Left forelimb (tissue), 1 donor: Measurements from ENCODE around the gene NCOA5.

Source experiments
- DNase-seq: peaks from one replicate; pipeline ENCODE4 v3.0.0-alpha.2; 2018; ENCODE audit warnings: low spot score

Gene NCOA5

DNA sequence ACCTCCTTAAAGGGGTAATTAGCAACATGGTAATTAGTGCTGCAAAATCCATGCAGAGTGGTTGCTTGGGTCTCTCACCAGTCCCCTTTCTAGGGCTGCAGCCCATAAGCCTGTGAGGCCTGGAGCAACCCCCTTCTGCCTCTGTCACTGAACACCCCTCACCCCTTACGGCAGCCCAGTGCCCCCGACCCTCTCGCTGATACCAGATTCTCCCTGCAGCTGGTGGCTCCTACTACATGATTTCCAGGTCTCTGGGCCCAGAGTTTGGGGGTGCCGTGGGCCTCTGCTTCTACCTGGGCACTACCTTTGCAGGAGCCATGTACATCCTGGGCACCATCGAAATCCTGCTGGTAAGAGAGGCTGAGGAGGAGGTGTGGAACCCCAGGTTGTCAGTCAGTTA lies 52.7 kb downstream of the NCOA5 start:
- DNase-seq: no peak

DNA sequence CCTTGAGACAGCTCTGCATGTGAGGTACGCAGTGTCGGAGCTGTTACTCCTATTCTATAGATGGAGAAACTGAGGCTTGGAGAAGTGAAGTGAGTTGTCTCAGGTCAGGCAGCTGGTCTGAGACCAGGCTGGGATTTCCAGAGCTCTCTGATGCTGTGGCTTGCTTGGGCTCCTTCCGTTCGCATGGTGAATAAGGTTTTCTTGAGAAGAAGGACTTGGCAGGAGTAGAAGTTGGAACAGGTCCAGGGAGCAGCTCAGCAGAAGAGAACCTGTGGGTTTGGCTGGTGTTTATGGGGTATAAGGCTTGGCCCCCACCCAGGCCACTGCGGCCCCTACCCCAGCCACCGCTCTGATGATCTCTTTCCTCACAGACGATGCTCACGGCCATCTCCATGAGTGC lies 53.4 kb downstream of the NCOA5 start:
- no peak for DNase-seq

- no peak for DNase-seq
These were observed 54.0 kb downstream of the NCOA5 start for GRCh38 chr20:46035713-46036112.

GRCh38 chr20:46035253-46035652 lies 54.5 kb downstream of the NCOA5 start:
- DNase-seq: no peak

- no peak for DNase-seq
These were observed 55.7 kb downstream of the NCOA5 start for GRCh38 chr20:46034039-46034438.

DNA sequence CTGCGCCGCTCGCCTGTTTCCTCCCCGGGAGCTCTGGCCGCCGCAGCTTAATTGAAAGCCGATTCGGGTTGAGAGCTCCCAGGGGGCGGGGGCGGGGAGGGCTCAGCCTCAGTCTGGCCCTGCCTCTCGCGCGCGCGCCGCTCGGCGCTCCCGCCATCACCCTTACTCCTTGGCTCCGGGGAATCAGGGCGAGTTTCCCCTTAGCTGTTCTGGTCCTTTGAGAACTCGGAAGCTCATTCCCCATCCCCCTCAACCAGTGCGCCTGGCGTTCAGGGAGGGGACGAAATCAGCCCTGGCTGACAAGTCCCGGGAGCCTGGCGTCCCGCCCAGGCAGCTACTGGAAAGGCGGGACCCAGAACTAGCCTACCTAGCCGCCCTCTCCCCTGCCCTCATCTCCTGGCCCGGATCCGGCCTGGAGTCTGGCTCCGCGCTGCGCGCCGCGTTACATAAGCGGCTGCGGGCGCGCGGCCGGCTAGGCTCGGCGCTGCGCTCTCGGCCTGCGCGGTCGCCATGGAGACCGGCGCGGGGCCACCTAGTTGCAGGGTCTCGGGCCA lies 58.0 kb downstream of the NCOA5 start:
- no peak for DNase-seq

DNA sequence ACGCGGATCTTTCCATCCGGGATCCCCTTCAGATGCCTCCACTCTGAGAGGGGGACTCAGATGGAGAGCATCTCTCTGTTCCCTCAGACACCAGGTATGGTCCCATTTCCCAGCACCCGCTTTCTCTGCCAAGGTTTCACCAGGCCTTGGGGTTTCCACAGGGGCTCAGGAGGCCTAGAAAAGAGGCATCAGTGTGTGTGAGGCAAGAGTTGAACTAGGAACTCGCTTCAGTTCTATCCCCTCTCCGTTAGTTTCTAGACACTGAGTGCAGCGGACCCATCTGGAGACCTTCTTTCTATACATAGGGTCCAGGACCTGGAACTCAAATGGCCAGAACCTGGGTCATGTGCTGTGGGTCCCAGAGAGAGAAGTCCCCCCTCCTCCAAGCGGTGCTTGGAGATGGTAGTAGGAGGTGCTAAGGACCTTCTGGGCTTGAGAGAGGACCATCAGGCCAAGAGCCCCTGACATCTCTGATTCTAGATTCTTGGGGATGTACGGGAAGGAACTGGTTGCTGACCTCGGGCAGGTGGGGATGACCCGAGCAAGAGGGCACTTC lies 58.7 kb downstream of the NCOA5 start:
- DNase-seq: no peak

DNA sequence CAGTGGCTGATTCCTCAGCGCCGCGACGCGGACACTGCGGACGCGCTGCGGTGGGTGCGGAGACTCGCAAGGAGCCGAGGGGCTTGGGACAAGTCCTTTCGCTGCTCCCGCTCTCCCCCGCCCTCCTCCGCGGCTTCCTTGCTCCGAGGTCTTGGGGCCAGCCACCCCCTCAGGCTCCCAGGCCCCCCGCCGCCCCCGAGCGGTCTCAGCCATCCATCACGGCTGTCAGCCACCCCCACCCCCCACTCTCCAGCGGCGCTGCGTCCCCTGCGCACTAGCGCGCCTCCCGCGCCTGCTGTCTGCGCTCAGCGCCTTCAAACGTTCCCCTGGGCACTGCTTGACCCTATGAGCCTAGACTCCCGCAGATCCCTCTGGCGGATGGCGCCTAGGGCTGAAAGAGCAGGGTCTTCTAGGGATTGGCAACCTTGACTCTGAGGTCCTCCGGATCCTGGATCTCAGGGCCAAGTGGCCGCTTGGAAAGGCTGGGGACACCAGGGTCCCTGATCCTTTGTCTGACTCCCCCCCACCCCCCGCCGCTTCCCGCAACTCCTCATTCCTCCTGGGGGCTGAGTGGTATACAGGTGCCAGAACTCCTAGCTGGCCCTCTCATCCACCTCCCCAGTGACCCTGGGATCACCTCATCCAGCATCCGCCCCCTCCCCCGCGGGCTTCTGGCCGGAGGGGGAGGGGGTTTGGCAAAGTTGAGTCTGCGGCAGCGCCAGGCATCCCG lies 59.3 kb downstream of the NCOA5 start:
- DNase-seq: no peak

GRCh38 chr20:46028772-46029371 lies 60.9 kb downstream of the NCOA5 start, which contains the start of gene SLC12A5:
TSS of gene SLC12A5 (plus strand) at chr20:46029215. CDS start at chr20:46029345, 130 bp downstream.
- no peak for DNase-seq

DNA sequence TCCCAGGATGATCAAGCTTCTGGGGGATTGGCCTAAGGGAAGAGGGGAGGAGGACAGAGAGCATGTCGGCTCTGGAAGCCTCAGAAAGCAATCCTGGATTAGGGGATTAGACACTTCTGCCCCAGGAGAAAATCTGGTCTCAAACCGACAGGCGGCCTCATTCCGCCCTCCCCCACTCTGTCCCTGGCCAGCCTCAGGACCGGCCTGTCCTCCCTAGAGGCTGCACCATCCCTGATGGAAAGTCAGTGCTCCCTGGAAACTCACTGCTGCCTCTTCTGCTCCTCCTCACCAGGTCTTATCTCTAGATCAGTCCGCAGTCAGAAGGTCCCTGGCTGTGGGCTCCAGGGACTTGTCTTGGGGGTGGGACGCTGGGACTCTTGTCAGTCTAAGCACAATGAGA lies 61.7 kb downstream of the NCOA5 start:
- no peak for DNase-seq

GRCh38 chr20:46027245-46027853 lies 62.4 kb downstream of the NCOA5 start:
- no peak for DNase-seq

GRCh38 chr20:46025376-46025783 lies 64.4 kb downstream of the NCOA5 start:
- DNase-seq: no peak

DNA sequence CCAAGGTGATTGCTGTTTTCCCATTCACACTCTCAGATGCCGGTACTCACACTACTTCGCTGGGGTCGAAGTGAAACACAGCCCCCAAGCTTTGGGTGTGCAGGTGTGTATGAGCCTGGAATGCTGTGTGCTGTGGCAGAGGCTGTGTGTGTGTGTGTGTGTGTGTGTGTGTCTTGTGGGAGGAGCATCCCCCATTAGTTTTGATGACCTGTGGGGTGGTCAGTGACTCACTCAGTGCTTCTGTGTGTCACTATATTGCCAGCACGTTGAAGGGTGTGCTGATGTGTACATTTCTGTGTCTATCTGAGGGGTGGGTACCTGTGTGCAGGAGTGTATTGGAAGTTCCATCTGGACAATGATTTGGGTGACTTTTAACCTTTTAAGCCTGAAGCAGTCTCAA lies 65.8 kb downstream of the NCOA5 start:
- DNase-seq: no peak

DNA sequence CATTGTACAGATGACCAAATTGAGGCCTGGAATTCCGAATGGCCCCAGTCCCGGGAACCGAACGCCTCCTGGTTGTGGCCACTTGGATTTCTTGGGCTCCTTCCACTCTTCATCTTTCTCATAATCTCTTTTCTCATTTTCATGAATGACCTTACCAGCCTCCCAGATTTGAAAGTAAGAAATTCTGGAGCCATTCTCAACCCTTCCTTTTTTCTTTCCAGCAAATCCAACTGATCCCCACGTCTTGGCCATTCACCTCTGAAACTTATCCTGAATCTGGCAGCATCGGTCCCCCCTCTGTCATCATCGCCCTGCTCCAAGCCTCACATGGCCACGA lies 66.6 kb downstream of the NCOA5 start:
- no peak for DNase-seq

- DNase-seq: no peak
These were observed 67.2 kb downstream of the NCOA5 start for GRCh38 chr20:46022411-46023147.

GRCh38 chr20:46021361-46022359 lies 68.1 kb downstream of the NCOA5 start:
- no peak for DNase-seq

GRCh38 chr20:46020555-46020954 lies 69.2 kb downstream of the NCOA5 start:
- DNase-seq: no peak

DNA sequence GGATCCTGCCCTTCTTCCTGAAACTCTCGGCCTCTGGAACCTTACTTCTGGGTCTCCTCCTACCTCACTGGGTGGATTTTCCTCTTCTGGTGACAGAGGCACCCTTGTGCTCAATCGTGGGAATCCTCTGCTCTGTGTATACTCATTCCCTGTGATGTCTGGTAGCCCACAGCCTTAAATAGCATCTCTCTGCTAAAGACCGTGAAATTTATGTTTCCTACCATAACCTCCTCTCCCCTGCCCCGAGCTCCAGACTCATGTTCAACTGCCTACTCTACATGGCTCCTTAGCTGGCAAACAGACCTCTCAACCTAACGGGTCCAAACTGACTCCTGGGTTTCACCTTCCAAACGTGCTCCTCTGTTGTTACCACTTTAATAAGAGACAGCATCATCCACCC lies 71.2 kb downstream of the NCOA5 start:
- no peak for DNase-seq

DNA sequence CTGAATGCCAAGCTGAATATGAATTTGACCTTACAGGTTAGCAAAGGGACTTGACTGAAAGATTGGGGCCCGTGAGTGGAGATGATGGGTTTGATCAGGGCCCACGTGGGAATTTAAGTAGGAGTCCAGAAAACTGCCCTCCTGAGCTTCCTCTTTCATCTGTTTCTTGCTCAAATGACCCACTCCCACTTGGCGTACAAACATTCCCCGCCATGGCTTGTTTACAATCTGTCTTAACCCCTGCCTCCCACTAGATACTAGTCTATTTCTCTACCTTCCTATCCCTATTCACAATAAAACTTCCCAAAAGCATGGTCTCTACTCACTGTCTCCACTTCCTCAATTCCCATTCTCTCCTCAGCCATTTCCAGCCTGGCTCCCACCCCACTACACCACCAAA lies 71.7 kb downstream of the NCOA5 start:
- no peak for DNase-seq

GRCh38 chr20:46017272-46017671 lies 72.5 kb downstream of the NCOA5 start:
- no peak for DNase-seq
